Ammon's horn (tissue), 1 donor: ENCODE measurements around the gene AMPH.
"Not testable (repeated sequence)": the region's sequence is repeated elsewhere in the genome, so short reads cannot be mapped to it uniquely, and the experiment has no call there.

Source experiments
- DNase-seq: peaks from one replicate; pipeline ENCODE4 v3.0.0-alpha.2; 2016; ENCODE audit warnings: low spot score

Gene AMPH

GRCh38 chr7:38628630-38629385 is 2.4 kb downstream of the AMPH start:
- no peak for DNase-seq

GRCh38 chr7:38625866-38626265 is 5.3 kb downstream of the AMPH start:
- DNase-seq: no peak

GRCh38 chr7:38615665-38616064 is 15.5 kb downstream of the AMPH start:
- no peak for DNase-seq

GRCh38 chr7:38607466-38607865 is 23.7 kb downstream of the AMPH start:
- DNase-seq: no peak

GRCh38 chr7:38600741-38601140 is 30.4 kb downstream of the AMPH start:
- DNase-seq: no peak

- no peak for DNase-seq
Measured at GRCh38 chr7:38594949-38595348, 36.2 kb downstream of the AMPH start.

- DNase-seq: no peak
Measured at GRCh38 chr7:38592737-38593288, 38.4 kb downstream of the AMPH start.

GRCh38 chr7:38585572-38586354 is 45.4 kb downstream of the AMPH start:
- no peak for DNase-seq

- no peak for DNase-seq
Measured at GRCh38 chr7:38584443-38585210, 46.5 kb downstream of the AMPH start.

- DNase-seq: no peak
Measured at GRCh38 chr7:38580485-38580884, 50.7 kb downstream of the AMPH start.

GRCh38 chr7:38574086-38574485 is 57.1 kb downstream of the AMPH start:
- DNase-seq: no peak

- not testable (repeated sequence) for DNase-seq
Measured at GRCh38 chr7:38571620-38572019, 59.6 kb downstream of the AMPH start.

GRCh38 chr7:38568497-38568896 is 62.7 kb downstream of the AMPH start:
- DNase-seq: no peak

- DNase-seq: no peak
Measured at GRCh38 chr7:38565289-38565688, 65.9 kb downstream of the AMPH start.

GRCh38 chr7:38563741-38564140 is 67.4 kb downstream of the AMPH start:
- DNase-seq: no peak

- no peak for DNase-seq
Measured at GRCh38 chr7:38561166-38561565, 70.0 kb downstream of the AMPH start.

GRCh38 chr7:38558761-38559345 is 72.3 kb downstream of the AMPH start:
- no peak for DNase-seq

GRCh38 chr7:38554586-38554985 is 76.6 kb downstream of the AMPH start:
- DNase-seq: no peak

- DNase-seq: no peak
Measured at GRCh38 chr7:38550836-38551235, 80.3 kb downstream of the AMPH start.

GRCh38 chr7:38548605-38549004 is 82.6 kb downstream of the AMPH start:
- DNase-seq: no peak

GRCh38 chr7:38546763-38547162 is 84.4 kb downstream of the AMPH start:
- DNase-seq: no peak

GRCh38 chr7:38545977-38546376 is 85.2 kb downstream of the AMPH start:
- no peak for DNase-seq
